Vein endothelial cell (primary cell): ENCODE results near the gene OR52K2. TPM values are rescaled to one million over a fixed set of nuclear protein-coding genes. Genes with fewer than 3 reads are reported as not detected.

Experiments
- total RNA-seq: library from RNA; depleted of rRNA; stranded (reverse); fragments of >200 nt; gene quantifications from 2 replicates; pipeline ENCODE4 v1.2.3, GENCODE V29; 2012

The OR52K2 gene
- not detected in 2 replicates for total RNA-seq

GRCh38 chr11:4448995-4449394 lies at the start of gene OR52K2:
OR52K2 (plus strand) TSS chr11:4449295; CDS start chr11:4449340, 45 bp downstream.

DNA sequence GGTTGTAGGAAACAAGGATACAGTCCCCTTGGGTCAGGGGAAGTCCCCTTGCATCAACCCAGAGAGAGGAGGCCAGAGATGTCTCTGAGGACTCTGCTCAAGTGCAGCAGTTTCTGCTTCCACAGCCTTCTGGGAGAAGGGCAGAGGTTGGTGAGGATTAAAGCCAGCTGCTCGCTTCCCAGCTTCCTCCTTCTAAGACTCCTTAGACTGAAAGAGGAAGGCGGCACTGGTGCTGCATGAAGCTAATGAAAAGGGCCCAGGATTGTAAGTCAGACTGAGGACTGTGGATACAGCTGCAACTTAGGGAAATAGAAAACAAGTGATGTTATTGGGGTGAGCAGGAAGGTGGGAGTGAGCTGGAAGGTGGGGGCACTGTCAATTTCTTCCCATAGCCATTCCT lies 33.4 kb downstream of the OR52K2 start, which contains the start of gene OR52K1:
Gene OR52K1 (plus strand): TSS at position 202 of the 400 bp plus-strand sequence. CDS start 6,255 bp downstream, outside the sequence.

Other genes with a start within 250 kb of the OR52K2 start
- gene OR52B4, start 80.9 kb upstream of the OR52K2 start, total RNA-seq, result not detected in 2 replicates
- 16.7 and 21.3 TPM in 2 replicates for gene TRIM21, start 55.6 kb upstream of the OR52K2 start, total RNA-seq
- not detected in 2 replicates for gene OR52K1, start 33.4 kb downstream of the OR52K2 start, total RNA-seq
- gene OR52M1, start 95.9 kb downstream of the OR52K2 start, total RNA-seq, result not detected in 2 replicates
- not detected in 2 replicates for gene OR52I2, start 132.4 kb downstream of the OR52K2 start, total RNA-seq
- not detected in 2 replicates for gene OR52I1, start 144.7 kb downstream of the OR52K2 start, total RNA-seq
- gene TRIM68, start 158.9 kb downstream of the OR52K2 start, total RNA-seq, result 13.9 and 15.4 TPM in 2 replicates
- not detected in 2 replicates for gene OR51D1, start 188.2 kb downstream of the OR52K2 start, total RNA-seq
- gene OR51E1, start 194.7 kb downstream of the OR52K2 start, total RNA-seq, result not detected in 2 replicates
- gene OR51E2, start 248.6 kb downstream of the OR52K2 start, total RNA-seq, result not detected in 2 replicates